ENCODE results near the gene PMS2.

- TF ChIP-seq CTCF (optimal IDR thresholded peaks at IDR 0.05 in 1 of 3, IDR thresholded peaks at IDR 0.05 in 1 of 3, conservative IDR thresholded peaks at IDR 0.05 in 1 of 3; ENCODE audit: extremely low read depth in 1 of 3, insufficient read depth in 2 of 3, low read length in 3 of 3) (no peak), EZH2 (IDR thresholded peaks at IDR 0.05; ENCODE audit: low read length) (no peak)
Observed at GRCh38 chr7:6008668-6009611, at the start of gene PMS2, which contains the start of gene AIMP2.
